Activated gamma-delta T cell treated with Interleukin-2 at 50 U/mL for 16 hours (primary cell): ENCODE data around the gene METTL22.

Experiments
- DNase-seq: peaks from one replicate; pipeline ENCODE4 v3.0.0-alpha.2; 2020

METTL22 gene

DNA sequence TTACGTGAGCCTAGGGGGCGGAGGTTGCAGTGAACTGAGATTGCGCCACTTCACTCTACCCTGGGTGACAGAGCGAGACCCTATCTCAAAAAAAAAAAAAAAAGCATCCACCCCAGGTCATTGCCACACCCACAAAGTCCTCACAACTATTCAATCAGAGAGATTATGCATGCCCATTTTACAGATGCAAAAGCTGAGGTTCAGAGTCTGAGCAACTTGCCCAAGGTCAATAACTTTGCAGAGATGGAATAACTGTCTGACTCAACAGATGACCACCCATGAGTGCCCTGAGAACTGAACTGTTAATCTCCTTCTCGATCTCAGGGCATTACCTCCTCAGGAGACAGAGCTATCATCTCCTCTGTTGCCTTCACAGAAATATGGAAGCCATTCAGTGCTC, 25.7 kb upstream of the METTL22 start:
- DNase-seq, result no peak

- DNase-seq, result no peak
Observed at GRCh38 chr16:8596581-8596980, 24.9 kb upstream of the METTL22 start.

DNA sequence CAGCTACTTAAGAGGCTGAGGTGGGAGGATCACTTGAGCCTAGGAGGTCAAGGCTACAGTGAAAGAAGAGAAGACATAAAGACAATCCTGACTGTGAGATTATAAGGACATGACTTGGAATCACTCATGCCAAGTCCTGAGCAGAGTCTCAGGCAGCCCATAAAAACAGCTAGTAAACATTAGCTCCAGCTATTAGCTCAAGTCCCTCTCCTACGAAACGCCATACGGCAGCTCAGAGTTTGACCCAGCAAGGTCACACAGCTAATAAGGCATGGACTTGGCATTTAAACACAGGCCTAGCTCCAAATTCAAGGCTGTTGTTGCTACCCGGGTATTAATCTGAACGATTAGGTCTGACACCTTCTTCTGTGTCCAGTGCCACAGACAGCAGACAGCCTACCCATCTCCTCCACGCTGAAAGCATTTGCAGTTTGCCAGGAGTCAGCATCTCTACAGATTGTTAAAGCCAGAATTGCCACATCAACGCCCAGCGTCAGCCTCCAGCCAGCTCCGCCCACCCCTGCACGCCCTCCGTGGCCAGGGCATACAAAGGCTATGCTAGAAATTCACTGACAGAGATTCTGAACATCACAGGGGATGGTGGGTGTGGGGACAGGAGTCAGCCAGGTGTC, 21.2 kb upstream of the METTL22 start:
- DNase-seq, result no peak

DNA sequence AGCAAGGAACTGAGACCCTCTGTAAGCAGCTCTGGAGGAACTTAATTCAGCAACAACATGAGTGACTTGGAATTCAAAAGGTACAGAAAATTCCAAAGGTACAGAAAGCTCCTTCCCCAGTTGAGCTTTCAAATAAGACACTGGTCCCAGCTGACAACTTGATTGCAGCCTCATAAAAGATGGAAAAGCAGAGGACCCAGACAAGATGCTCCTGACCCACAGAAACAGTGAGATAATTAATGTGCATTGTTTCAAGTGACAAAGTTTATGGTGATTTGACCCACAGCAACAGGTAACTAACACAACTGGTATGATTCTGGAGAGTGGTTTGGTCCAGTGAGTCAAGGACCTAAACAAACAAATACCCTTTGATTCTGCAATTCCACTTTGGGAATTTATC, 15.9 kb upstream of the METTL22 start:
- DNase-seq, result no peak

- no peak for DNase-seq
Observed at GRCh38 chr16:8607214-8607613, 14.3 kb upstream of the METTL22 start.

- no peak for DNase-seq
Observed at GRCh38 chr16:8611122-8611521, 10.4 kb upstream of the METTL22 start.

- DNase-seq, result no peak
Observed at GRCh38 chr16:8611886-8612600, 9.5 kb upstream of the METTL22 start.

GRCh38 chr16:8614435-8615029, 7.0 kb upstream of the METTL22 start:
- no peak for DNase-seq

- DNase-seq, result no peak
Observed at GRCh38 chr16:8619671-8620370, 1.7 kb upstream of the METTL22 start.

DNA sequence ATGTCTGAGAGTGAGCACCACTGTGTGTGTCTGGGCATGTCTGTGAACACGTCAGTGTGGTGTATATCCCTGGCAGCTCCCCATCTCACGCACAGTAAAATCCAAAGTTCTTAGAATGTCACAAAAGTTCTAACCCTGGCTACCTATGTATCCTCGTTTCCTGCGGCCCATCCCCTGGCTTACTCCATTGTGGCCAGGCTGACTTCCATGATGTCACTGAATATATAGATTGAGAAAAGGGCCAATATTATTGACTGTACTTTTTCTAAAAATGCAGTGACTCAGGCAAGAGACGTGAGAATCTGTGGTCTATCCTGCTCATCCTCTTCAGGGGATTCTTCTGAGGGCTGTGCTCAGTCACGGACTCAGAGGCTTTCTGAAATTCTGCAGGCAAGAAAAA, 963 bp upstream of the METTL22 start:
- DNase-seq, result no peak

GRCh38 chr16:8621222-8621571, 301 bp upstream of the METTL22 start:
- no peak for DNase-seq

DNA sequence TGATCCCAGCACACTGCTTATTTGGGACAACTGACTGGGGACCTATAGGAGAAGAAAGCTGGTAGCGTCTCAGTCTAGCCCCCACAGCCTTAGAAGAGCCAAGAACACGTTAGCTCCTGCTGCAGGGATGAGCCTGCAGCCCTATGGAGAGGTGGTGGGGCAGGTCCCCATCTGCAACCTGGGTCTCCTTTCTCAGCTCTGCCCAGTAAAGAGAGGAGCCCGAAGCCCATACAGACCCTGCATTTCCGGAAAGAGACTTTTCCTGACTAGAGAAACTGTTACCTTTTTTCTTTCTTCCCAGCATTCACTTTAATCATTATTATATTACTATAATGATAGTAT, 788 bp downstream of the METTL22 start:
- no peak for DNase-seq

DNA sequence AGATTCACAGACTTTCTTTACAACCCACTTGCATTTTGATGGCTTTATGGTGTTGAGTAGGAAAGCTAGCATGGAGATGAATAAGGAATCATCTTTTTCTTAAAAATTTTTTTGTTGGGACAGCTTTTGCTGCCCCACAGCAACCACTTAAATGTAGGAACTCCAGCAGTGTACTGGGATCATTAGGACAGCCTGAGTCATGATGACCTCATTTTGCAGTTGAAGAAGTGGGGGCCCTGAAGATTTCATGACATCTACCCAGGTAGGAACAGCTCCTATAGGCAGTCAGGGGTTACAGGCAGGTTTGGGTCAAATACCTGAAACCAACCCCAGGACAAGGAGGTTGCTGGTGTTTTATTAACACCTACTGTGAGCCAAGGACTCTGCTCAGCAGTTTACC, 2.1 kb downstream of the METTL22 start:
- DNase-seq, result no peak

DNA sequence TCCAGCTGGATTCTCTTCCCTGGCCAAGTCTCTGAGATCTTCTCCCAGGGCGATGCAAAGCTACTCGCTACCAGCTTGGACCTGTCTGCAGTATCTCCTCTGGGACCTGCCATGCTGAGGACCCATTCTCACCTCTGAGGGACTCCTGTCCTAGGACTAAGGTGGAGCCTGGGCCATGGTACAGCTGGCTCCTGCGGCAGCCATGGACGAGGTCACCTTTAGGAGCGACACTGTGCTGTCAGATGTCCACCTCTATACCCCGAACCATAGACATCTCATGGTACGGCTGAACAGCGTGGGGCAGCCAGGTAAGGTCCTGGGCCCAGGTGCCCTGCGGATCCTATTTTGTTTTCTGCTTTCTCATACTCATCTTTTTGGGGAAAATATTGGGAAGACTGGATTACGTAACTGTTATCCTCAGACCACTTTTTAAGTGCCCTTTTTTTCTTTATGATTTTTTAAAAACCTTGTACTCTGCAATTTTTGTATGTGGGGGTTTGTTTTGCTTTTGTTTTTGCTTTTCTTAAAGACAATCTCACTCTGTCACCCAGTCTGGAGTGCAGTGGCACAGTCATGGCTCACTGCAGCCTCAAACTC, 4.1 kb downstream of the METTL22 start:
- no peak for DNase-seq

- no peak for DNase-seq
Observed at GRCh38 chr16:8626946-8627345, 5.4 kb downstream of the METTL22 start.

GRCh38 chr16:8627456-8627855, 6.0 kb downstream of the METTL22 start:
- DNase-seq, result no peak

- DNase-seq, result no peak
Observed at GRCh38 chr16:8628981-8629725, 7.7 kb downstream of the METTL22 start.

- DNase-seq, result no peak
Observed at GRCh38 chr16:8630255-8630953, 8.9 kb downstream of the METTL22 start.

- DNase-seq, result no peak
Observed at GRCh38 chr16:8631373-8631772, 9.9 kb downstream of the METTL22 start.

DNA sequence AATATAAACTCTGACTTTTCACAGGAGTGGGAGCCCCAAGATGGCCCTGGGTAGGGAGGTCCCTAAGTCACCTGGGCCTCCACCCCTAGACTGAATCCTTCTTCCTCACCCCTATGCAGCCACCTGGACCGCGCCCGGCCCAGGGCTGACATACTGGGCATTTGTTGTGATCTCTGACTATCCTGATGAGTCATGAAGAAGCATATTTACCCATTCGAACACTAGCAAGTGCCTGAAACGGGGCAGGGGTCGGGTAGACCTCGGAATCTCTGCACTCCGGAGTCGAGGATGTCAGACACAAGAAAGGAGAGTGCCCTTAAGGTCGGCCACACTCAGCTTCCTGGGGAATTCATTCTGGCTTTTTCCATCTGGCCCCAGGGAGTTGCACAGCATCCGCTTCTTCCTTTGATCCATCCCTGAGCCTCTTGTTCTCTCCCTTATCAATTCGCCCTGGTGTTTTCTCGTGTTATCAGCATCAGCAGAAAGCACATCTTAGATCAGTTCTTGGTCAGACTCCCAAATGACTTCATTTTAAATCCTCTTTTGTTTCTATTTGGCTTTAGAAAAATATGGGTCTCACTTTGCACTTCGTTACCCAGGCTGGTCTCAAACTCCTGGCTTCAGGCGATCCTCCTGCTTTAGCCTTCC, 10.4 kb downstream of the METTL22 start:
- no peak for DNase-seq

DNA sequence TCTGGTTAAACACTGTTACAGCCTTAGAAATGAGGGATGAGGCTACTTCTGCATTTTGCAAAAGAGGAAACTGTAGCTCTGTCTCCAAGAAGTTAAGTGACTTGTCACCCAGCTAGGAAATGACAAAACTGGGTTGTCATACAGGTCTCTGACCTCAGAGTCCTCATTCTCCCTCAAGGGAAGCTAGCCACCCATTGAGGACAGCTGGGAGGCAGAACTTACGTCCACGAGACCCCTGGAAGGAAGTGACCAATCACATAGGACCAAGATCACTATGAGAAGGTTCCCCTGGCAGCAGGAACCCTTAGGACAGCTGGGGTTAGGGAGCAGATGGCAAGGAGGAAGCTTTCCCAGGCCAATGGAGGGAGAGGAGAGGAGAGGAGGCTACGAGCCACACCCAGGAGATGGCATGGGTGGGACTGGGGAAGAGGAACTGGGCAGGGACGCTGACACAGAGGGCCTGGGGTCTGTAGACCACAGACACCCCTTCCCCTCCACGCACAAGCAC, 11.2 kb downstream of the METTL22 start:
- no peak for DNase-seq
